SK-N-SH (cell line): ENCODE data around the gene CAMSAP1. TPM values are rescaled to one million over a fixed set of nuclear protein-coding genes. Genes with fewer than 3 reads are reported as not detected.
"Not testable (repeated sequence)": the region's sequence is repeated elsewhere in the genome, so short reads cannot be mapped to it uniquely, and the experiment has no call there.

Source experiments
- CTCF ChIA-PET: fragments of 300-600, 350-600 bp; formaldehyde crosslinking; extraction: SDS; loops from one replicate; lab custom pipeline; 2021; lab: Yijun Ruan, JAX
- POLR2A ChIA-PET: fragments of 350-600 bp; sonication (Branson Sonifier 250); formaldehyde crosslinking; extraction: SDS; loops from one replicate; lab custom pipeline; 2020; ENCODE audit warnings: antibody characterized with exemption, inconsistent platforms; lab: Yijun Ruan, JAX
- DNase-seq: peaks from one replicate; pipeline ENCODE4 v3.0.0; 2012
- H2AFZ ChIP-seq: fragments of 200-600 bp; sonication (generic); 2 replicates; pipeline ENCODE4 v1.8.1; 2016; ENCODE audit warnings: antibody characterized with exemption, mild to moderate bottlenecking, low read depth
- H3F3A ChIP-seq: fragments of 200-600 bp; sonication (generic); replicated peaks from 2 replicates; pipeline ENCODE3; 2016; ENCODE audit warnings: antibody characterized with exemption, mild to moderate bottlenecking; ENCODE audit not compliant: insufficient read depth
- H3K27ac ChIP-seq, 2 experiments: fragments of 200-500 bp in 1 of 2; fragments of 200-600 bp in 1 of 2; sonication (Bioruptor generic) in 1 of 2; sonication (generic), shearing (Covaris generic) in 1 of 2; 2 replicates each; pipeline versions ENCODE4 v1.5.1 to v1.6.1; 2014 to 2016; ENCODE audit warnings: low read depth in 2 of 2, inconsistent platforms in 1 of 2, low read length in 1 of 2, mild to moderate bottlenecking in 1 of 2, mixed read lengths in 1 of 2
- H3K27me3 ChIP-seq: fragments of 200-600 bp; sonication (generic), shearing (Covaris generic); 2 replicates; pipeline ENCODE4 v1.6.1; 2016; ENCODE audit warnings: mixed run types; ENCODE audit not compliant: insufficient read depth
- H3K36me3 ChIP-seq, 2 experiments: fragments of 200-500 bp in 1 of 2; fragments of 200-600 bp in 1 of 2; sonication (Bioruptor generic) in 1 of 2; sonication (generic) in 1 of 2; replicated peaks in 1 of 2; 2 replicates each; pipeline versions ENCODE3 to v1.5.1; 2014 to 2016; ENCODE audit warnings: low read length in 1 of 2, mild to moderate bottlenecking in 1 of 2; ENCODE audit not compliant: insufficient read depth in 2 of 2, control insufficient read depth in 1 of 2
- H3K4me1 ChIP-seq, 2 experiments: fragments of 200-500 bp in 1 of 2; fragments of 200-600 bp in 1 of 2; sonication (Bioruptor generic) in 1 of 2; sonication (generic), shearing (Covaris generic) in 1 of 2; 2 replicates each; pipeline versions ENCODE4 v1.5.1 to v1.6.1; 2014 to 2016; ENCODE audit warnings: low read depth in 1 of 2, low read length in 1 of 2, mixed run types in 1 of 2; ENCODE audit not compliant: insufficient read depth in 2 of 2, control insufficient read depth in 1 of 2
- H3K4me2 ChIP-seq: fragments of 200-600 bp; sonication (generic), shearing (Covaris generic); 2 replicates; pipeline ENCODE4 v1.6.1; 2017; ENCODE audit warnings: mixed run types
- H3K4me3 ChIP-seq, 2 experiments: fragments of 200-500 bp in 1 of 2; fragments of 200-600 bp in 1 of 2; sonication (Bioruptor generic) in 1 of 2; sonication (generic), shearing (Covaris generic) in 1 of 2; 2 replicates each; pipeline versions ENCODE4 v1.5.1 to v1.8.1; 2014 to 2016; ENCODE audit warnings: low read depth in 2 of 2, inconsistent platforms in 1 of 2, low read length in 1 of 2, mild to moderate bottlenecking in 1 of 2, mixed read lengths in 1 of 2, moderate library complexity in 1 of 2
- H3K79me2 ChIP-seq: fragments of 200-600 bp; sonication (generic); 2 replicates; pipeline ENCODE4 v1.8.1; 2017; ENCODE audit warnings: mild to moderate bottlenecking; ENCODE audit not compliant: insufficient read depth
- H3K9ac ChIP-seq: fragments of 200-600 bp; sonication (generic); 2 replicates; pipeline ENCODE4 v1.6.1; 2017; ENCODE audit warnings: mixed run types
- H3K9me2 ChIP-seq: fragments of 200-600 bp; sonication (generic); 2 replicates; pipeline ENCODE4 v1.6.1; 2017; ENCODE audit warnings: mixed run types
- H3K9me3 ChIP-seq: fragments of 200-600 bp; sonication (generic); 2 replicates; pipeline ENCODE4 v1.6.1; 2017; ENCODE audit warnings: mixed run types, mild to moderate bottlenecking, moderate library complexity
- H4K20me1 ChIP-seq: fragments of 200-600 bp; sonication (generic); 2 replicates; pipeline ENCODE4 v1.6.1; 2017; ENCODE audit warnings: mild to moderate bottlenecking, mixed run types; ENCODE audit not compliant: insufficient read depth
- ELF1 ChIP-seq: IDR thresholded peaks from 2 replicates; pipeline ENCODE4 v1.4.0; 2012
- EP300 ChIP-seq, 2 experiments: IDR thresholded peaks; 2 replicates each; pipeline versions ENCODE4 v1.4.0 to v1.6.1; 2012; ENCODE audit warnings: borderline replicate concordance in 1 of 2, low read depth in 1 of 2, low read length in 1 of 2
- FOSL2 ChIP-seq: IDR thresholded peaks from 2 replicates; pipeline ENCODE4 v1.4.0; 2012; ENCODE audit warnings: low read depth, mild to moderate bottlenecking, moderate library complexity, borderline replicate concordance
- FOXM1 ChIP-seq: IDR thresholded peaks from 2 replicates; pipeline ENCODE4 v1.4.0; 2012; ENCODE audit warnings: low read depth, mild to moderate bottlenecking
- GABPA ChIP-seq: IDR thresholded peaks from 2 replicates; pipeline ENCODE4 v1.4.0; 2012; ENCODE audit warnings: low read depth, mild to moderate bottlenecking
- MEF2A ChIP-seq: IDR thresholded peaks from 2 replicates; pipeline ENCODE4 v1.4.0; 2012; ENCODE audit warnings: low read depth, borderline replicate concordance
- NFIC ChIP-seq: IDR thresholded peaks from 2 replicates; pipeline ENCODE4 v1.4.0; 2012; ENCODE audit warnings: borderline replicate concordance
- NRF1 ChIP-seq: IDR thresholded peaks from 2 replicates; pipeline ENCODE4 v1.6.1; 2012; ENCODE audit warnings: low read depth, mild to moderate bottlenecking, low read length
- SMC3 ChIP-seq: IDR thresholded peaks from 2 replicates; pipeline ENCODE4 v1.6.1; 2012; ENCODE audit warnings: low read depth, low read length, improper control_type of control experiment
- TAF1 ChIP-seq: IDR thresholded peaks from 2 replicates; pipeline ENCODE4 v1.6.1; 2012; ENCODE audit warnings: low read depth, mild to moderate bottlenecking, low read length, moderate library complexity, borderline replicate concordance
- YY1 ChIP-seq: IDR thresholded peaks from 2 replicates; pipeline ENCODE4 v1.4.0; 2012; ENCODE audit warnings: low read depth, mild to moderate bottlenecking
- WGBS: methylation state at CpG from one replicate; pipeline ENCODE4 v1.1.6; 2017; ENCODE audit warnings: low lambda C conversion rate; 5-methylcytosine and 5-hydroxymethylcytosine counted together
- polyA plus RNA-seq, 3 experiments: library from polyadenylated mRNA; depleted of rRNA; stranded (reverse); fragments of >200 nt; gene quantifications; 2 replicates each; pipeline ENCODE4 v1.2.3, GENCODE V29; 2012
- TF ChIP-seq, protein P1 (sequence below): fragments of 150-350 bp; IDR thresholded peaks from 2 replicates; pipeline ENCODE4 v1.6.1; 2017; ENCODE audit warnings: antibody characterized with exemption, low read length, low read depth, borderline replicate concordance
- TF ChIP-seq, protein P2 (sequence below): IDR thresholded peaks from 2 replicates; pipeline ENCODE4 v1.4.0; 2012; ENCODE audit warnings: low read depth, borderline replicate concordance

The CAMSAP1 gene
- polyA plus RNA-seq, 1 of the 3 experiments (the other 2 are of a cell fraction) = 8.9 TPM

DNA sequence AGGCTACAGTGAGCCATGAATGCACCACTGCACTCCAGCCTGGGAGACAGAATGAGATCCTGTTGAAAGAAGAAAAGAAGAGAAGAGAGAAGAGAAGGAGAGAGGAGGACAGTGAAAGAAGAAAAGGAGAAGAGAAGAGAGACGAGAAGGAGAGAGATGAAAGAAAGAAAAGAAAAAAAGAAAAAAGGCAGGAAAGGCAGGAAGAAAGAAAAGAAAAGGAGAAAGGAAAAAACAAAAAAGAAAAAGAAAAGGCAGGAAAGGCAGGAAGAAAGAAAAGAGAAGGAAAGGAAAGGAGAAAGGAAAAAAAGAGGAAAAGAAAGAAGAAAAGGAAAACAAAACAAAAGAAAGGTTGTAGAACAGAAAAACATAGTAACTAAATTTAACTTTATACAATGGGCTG lies 14.2 kb downstream of the CAMSAP1 start:
- H3K27ac ChIP-seq = no peak overlapping the region
- TF ChIP-seq FOSL2 (no peak), MEF2A (no peak)
- TF ChIP-seq, all 33 proteins: peak for 0
- peaks cover 100% of the 10 kb centered on the region for H3K79me2 ChIP-seq
- ChIA-PET CTCF (no interaction called here), POLR2A (no interaction called here)
- no peak overlapping the region for H3K4me2 ChIP-seq
- peaks cover 11% of the 10 kb centered on the region; the same call in 1 of the 2 replicates for H3K9me3 ChIP-seq
- H3K4me1 ChIP-seq = peaks cover 5 to 39% of the 10 kb centered on the region in 2 experiments; a peak in 2 of 4 replicates
- H3K4me3 ChIP-seq = no peak overlapping the region
- 92% methylated on average over 1 of the region's 1 CpG for WGBS
- no peaks in the 10 kb centered on the region for H3K9me2 ChIP-seq
- no peaks in the 10 kb centered on the region for H3F3A ChIP-seq
- peaks cover 0 to 5% of the 10 kb centered on the region in 2 experiments for H3K36me3 ChIP-seq
- H4K20me1 ChIP-seq = peaks cover 92% of the 10 kb centered on the region
- no peak overlapping the region for H2AFZ ChIP-seq
- DNase-seq = no peak
- H3K27me3 ChIP-seq = no peaks in the 10 kb centered on the region
- H3K9ac ChIP-seq = no peak overlapping the region

DNA sequence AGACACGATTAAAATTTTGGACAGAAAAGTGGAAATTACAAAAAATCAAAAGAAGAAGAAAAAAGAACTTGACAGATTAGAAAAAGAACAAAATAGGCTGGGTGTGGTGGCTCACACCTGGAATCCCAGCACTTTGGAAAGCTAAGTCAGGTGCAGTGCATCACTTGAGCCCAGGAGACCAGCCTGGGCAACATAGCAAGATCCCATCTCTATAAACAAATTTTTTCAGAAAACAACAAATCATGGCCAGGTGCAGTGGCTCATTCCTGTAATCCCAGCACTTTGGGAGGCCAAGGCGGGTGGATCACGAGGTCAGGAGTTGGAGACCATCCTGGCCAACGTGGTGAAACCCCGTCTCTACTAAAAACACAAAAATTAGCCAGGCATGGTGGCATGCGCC lies 15.0 kb downstream of the CAMSAP1 start:
- Histone ChIP-seq H4K20me1 (peaks cover 92% of the 10 kb centered on the region), H3K4me1 (peaks cover 5 to 47% of the 10 kb centered on the region in 2 experiments; a peak in 2 of 4 replicates), H3K79me2 (peaks cover 100% of the 10 kb centered on the region), H3K9me3 (peaks cover 11% of the 10 kb centered on the region; the same call in 1 of the 2 replicates)
- H3K27me3 ChIP-seq, H3K36me3 ChIP-seq, H3K9ac ChIP-seq, H3K27ac ChIP-seq, POLR2A ChIA-PET, H3K4me2 ChIP-seq, H3K9me2 ChIP-seq, H3K4me3 ChIP-seq, H3F3A ChIP-seq, H2AFZ ChIP-seq, DNase-seq, CTCF ChIA-PET: not testable (repeated sequence)
- 94% methylated on average over 6 of the region's 6 CpGs for WGBS

DNA sequence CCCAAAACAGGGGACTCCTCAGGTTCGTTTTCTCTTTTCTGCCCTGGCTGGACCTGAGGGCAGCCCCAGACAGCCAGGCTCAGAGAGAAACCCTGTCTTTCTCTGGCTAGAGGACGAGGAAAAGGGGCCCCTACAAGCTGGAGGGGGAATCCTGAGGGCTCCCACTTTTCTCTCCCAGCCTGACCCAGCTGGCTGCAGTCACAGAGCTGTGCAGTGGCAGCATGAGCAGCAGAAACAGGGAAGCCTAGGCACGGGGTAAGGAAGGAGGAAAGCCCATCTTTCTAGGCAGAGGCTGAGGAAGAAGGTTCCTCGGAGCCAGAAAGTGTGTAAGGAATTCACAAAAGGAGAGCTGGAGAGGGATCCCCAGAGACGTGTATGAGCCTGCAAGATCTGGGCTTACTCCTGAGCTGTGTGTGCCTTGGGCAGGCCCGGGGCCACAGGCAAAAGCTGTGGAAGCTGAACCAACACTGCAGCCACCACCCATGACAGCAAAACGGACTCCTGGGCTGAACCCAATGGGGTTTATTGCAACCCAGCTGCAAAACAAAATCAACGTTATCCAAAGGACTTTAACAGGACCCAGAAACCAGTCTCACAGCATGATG lies 16.2 kb downstream of the CAMSAP1 start:
- H4K20me1 ChIP-seq = peaks cover 92% of the 10 kb centered on the region
- CTCF ChIA-PET = interaction anchor here (0.9 to 1.6 kb wide), 4 partner anchors 11 to 232 kb away, joined by 3 to 4 read pairs (median 4); no protein-coding TSS in a partner anchor
- no peaks in the 10 kb centered on the region for H3K9me2 ChIP-seq

More for the DNA sequence above, 16.2 kb downstream of the CAMSAP1 start:
- Histone ChIP-seq H3K27ac (peak overlapping the region in 1 of 2 experiments; percentile 26; a peak in 1 of 4 replicates), H3K79me2 (peaks cover 100% of the 10 kb centered on the region), H3K27me3 (no peaks in the 10 kb centered on the region), H2AFZ (no peak overlapping the region), H3K4me3 (no peak overlapping the region), H3F3A (no peaks in the 10 kb centered on the region), H3K4me2 (no peak overlapping the region), H3K4me1 (peaks cover 16 to 59% of the 10 kb centered on the region in 2 experiments; a peak in 3 of 4 replicates), H3K9ac (no peak overlapping the region), H3K9me3 (peaks cover 8% of the 10 kb centered on the region; the same call in 1 of the 2 replicates), H3K36me3 (no peaks in the 10 kb centered on the region)
- WGBS = 88% methylated on average over 7 of the region's 8 CpGs
- no peak for DNase-seq
- TF ChIP-seq NRF1 (no peak), GABPA (no peak), FOXM1 (no peak), TAF1 (no peak), EP300 (IDR thresholded peaks at IDR 0.05; ENCODE audit: borderline replicate concordance in 1 of 2, low read depth in 1 of 2, low read length in 1 of 2) (no peak), ELF1 (no peak), YY1 (no peak), NFIC (no peak), MEF2A (no peak), SMC3 (no peak)
- TF ChIP-seq, protein P1, sequence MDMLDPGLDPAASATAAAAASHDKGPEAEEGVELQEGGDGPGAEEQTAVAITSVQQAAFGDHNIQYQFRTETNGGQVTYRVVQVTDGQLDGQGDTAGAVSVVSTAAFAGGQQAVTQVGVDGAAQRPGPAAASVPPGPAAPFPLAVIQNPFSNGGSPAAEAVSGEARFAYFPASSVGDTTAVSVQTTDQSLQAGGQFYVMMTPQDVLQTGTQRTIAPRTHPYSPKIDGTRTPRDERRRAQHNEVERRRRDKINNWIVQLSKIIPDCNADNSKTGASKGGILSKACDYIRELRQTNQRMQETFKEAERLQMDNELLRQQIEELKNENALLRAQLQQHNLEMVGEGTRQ = no peak
- TF ChIP-seq, protein P2, sequence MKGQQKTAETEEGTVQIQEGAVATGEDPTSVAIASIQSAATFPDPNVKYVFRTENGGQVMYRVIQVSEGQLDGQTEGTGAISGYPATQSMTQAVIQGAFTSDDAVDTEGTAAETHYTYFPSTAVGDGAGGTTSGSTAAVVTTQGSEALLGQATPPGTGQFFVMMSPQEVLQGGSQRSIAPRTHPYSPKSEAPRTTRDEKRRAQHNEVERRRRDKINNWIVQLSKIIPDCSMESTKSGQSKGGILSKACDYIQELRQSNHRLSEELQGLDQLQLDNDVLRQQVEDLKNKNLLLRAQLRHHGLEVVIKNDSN = no peak
- POLR2A ChIA-PET = no interaction called here
